H9 (cell line): Measurements from ENCODE around the gene ALOX12B. TPM values are rescaled to one million over a fixed set of nuclear protein-coding genes. Genes with fewer than 3 reads are reported as not detected.

Experiments used
- DNase-seq: peaks from one replicate; pipeline ENCODE4 v3.0.0-alpha.2; 2017
- H2AFZ ChIP-seq: one replicate; pipeline ENCODE4 v1.6.1; 2013; ENCODE audit warnings: mild to moderate bottlenecking, low read length, control low read depth, moderate library complexity
- H2AK5ac ChIP-seq: 2 replicates; pipeline ENCODE4 v1.6.1; 2013; ENCODE audit warnings: low read length, control low read depth, mixed read lengths; ENCODE audit not compliant: insufficient read length
- H2BK120ac ChIP-seq: one replicate; pipeline ENCODE4 v1.6.1; 2013; ENCODE audit warnings: low read depth, mild to moderate bottlenecking, low read length, control low read depth, inconsistent platforms; ENCODE audit not compliant: poor library complexity, severe bottlenecking
- H2BK12ac ChIP-seq: 2 replicates; pipeline ENCODE4 v1.6.1; 2013; ENCODE audit warnings: low read length, control low read depth, mixed read lengths, low read depth; ENCODE audit not compliant: insufficient read length
- H2BK15ac ChIP-seq: 2 replicates; pipeline ENCODE4 v1.6.1; 2013; ENCODE audit warnings: low read depth, low read length, control low read depth
- H2BK20ac ChIP-seq: one replicate; pipeline ENCODE4 v1.6.1; 2013; ENCODE audit warnings: low read depth, mild to moderate bottlenecking, low read length, control low read depth, inconsistent platforms; ENCODE audit not compliant: poor library complexity, severe bottlenecking
- H2BK5ac ChIP-seq: 2 replicates; pipeline ENCODE4 v1.6.1; 2013; ENCODE audit warnings: low read length, control low read depth, mixed read lengths; ENCODE audit not compliant: insufficient read length
- H3K14ac ChIP-seq: 2 replicates; pipeline ENCODE4 v1.6.1; 2013; ENCODE audit warnings: low read length, control low read depth; ENCODE audit not compliant: insufficient read depth
- H3K18ac ChIP-seq: 2 replicates; pipeline ENCODE4 v1.6.1; 2013; ENCODE audit warnings: low read depth, mild to moderate bottlenecking, mixed read lengths, low read length, control low read depth; ENCODE audit not compliant: insufficient read length
- H3K23ac ChIP-seq: 2 replicates; pipeline ENCODE4 v1.6.1; 2013; ENCODE audit warnings: low read length, control low read depth, mixed read lengths, low read depth; ENCODE audit not compliant: insufficient read length
- H3K23me2 ChIP-seq: 2 replicates; pipeline ENCODE4 v1.6.1; 2013; ENCODE audit warnings: low read depth, mild to moderate bottlenecking, mixed read lengths, low read length, control low read depth; ENCODE audit not compliant: insufficient read length, poor library complexity, severe bottlenecking
- H3K27ac ChIP-seq: 2 replicates; pipeline ENCODE4 v1.5.1; 2013; ENCODE audit warnings: low read length, control low read depth, mixed read lengths, low read depth; ENCODE audit not compliant: insufficient read length
- H3K27me3 ChIP-seq: 2 replicates; pipeline ENCODE4 v1.6.1; 2013; ENCODE audit warnings: low read length, control low read depth, inconsistent platforms; ENCODE audit not compliant: insufficient read depth
- H3K4ac ChIP-seq: 2 replicates; pipeline ENCODE4 v1.6.1; 2013; ENCODE audit warnings: low read depth, mild to moderate bottlenecking, control low read depth, inconsistent platforms, low read length, moderate library complexity
- H3K4me1 ChIP-seq: 2 replicates; pipeline ENCODE4 v1.6.1; 2013; ENCODE audit warnings: low read length, control low read depth, inconsistent platforms; ENCODE audit not compliant: insufficient read depth
- H3K4me2 ChIP-seq: 2 replicates; pipeline ENCODE4 v1.6.1; 2013; ENCODE audit warnings: low read length, control low read depth, mixed read lengths; ENCODE audit not compliant: insufficient read length, insufficient read depth
- H3K56ac ChIP-seq: 2 replicates; pipeline ENCODE4 v1.6.1; 2013; ENCODE audit warnings: low read depth, mild to moderate bottlenecking, mixed read lengths, low read length, control low read depth; ENCODE audit not compliant: insufficient read length
- H3K79me1 ChIP-seq: 2 replicates; pipeline ENCODE4 v1.6.1; 2013; ENCODE audit warnings: low read depth, mild to moderate bottlenecking, moderate library complexity, low read length, control low read depth, inconsistent platforms; ENCODE audit not compliant: insufficient read depth, poor library complexity, severe bottlenecking
- H3K79me2 ChIP-seq: 2 replicates; pipeline ENCODE4 v1.6.1; 2013; ENCODE audit warnings: low read length, control low read depth, inconsistent platforms; ENCODE audit not compliant: insufficient read depth
- H3K9ac ChIP-seq: 2 replicates; pipeline ENCODE4 v1.6.1; 2013; ENCODE audit warnings: low read length, control low read depth, mixed read lengths; ENCODE audit not compliant: insufficient read length; ENCODE audit errors: extremely low read depth
- H3K9me3 ChIP-seq: one replicate; pipeline ENCODE4 v1.6.1; 2013; ENCODE audit warnings: low read depth, low read length, inconsistent platforms; ENCODE audit not compliant: control insufficient read depth
- H3T11ph ChIP-seq: one replicate; pipeline ENCODE4 v1.6.1; 2013; ENCODE audit warnings: mild to moderate bottlenecking, low read length, control low read depth, inconsistent platforms
- H4K20me1 ChIP-seq: one replicate; pipeline ENCODE4 v1.6.1; 2013; ENCODE audit not compliant: control insufficient read depth, insufficient read length, insufficient read depth
- H4K5ac ChIP-seq: 2 replicates; pipeline ENCODE4 v1.6.1; 2013; ENCODE audit warnings: low read depth, mild to moderate bottlenecking, mixed read lengths, low read length, control low read depth; ENCODE audit not compliant: insufficient read length
- H4K8ac ChIP-seq: replicated peaks from 2 replicates; pipeline ENCODE4 v1.6.1; 2013; ENCODE audit warnings: low read length, control low read depth, mixed read lengths, low read depth; ENCODE audit not compliant: insufficient read length
- H4K91ac ChIP-seq: 2 replicates; pipeline ENCODE4 v1.6.1; 2013; ENCODE audit warnings: low read depth, mild to moderate bottlenecking, moderate library complexity, mixed read lengths, low read length, control low read depth; ENCODE audit not compliant: insufficient read length
- H3K27ac Mint-ChIP-seq, 3 experiments: 2 replicates in 2 of 3; 3 replicates in 1 of 3; pipeline ENCODE4 v1.8.0; 2020 to 2021; ENCODE audit warnings: mixed read lengths in 3 of 3, mild to moderate bottlenecking in 1 of 3, moderate library complexity in 1 of 3
- H3K27me3 Mint-ChIP-seq: 2 replicates; pipeline ENCODE4 v1.8.0; 2021; ENCODE audit warnings: low read depth, mild to moderate bottlenecking, moderate library complexity, mixed read lengths
- H3K36me3 Mint-ChIP-seq, 3 experiments: 2 replicates in 2 of 3; 3 replicates in 1 of 3; pipeline ENCODE4 v1.8.0; 2020 to 2021; ENCODE audit warnings: low read depth in 3 of 3, mixed read lengths in 3 of 3; ENCODE audit not compliant: insufficient read depth in 1 of 3
- H3K4me1 Mint-ChIP-seq, 2 experiments: 2 replicates each; pipeline ENCODE4 v1.8.0; 2020; ENCODE audit warnings: mixed read lengths in 2 of 2
- H3K4me3 Mint-ChIP-seq, 2 experiments: 2 replicates in 1 of 2; 3 replicates in 1 of 2; pipeline ENCODE4 v1.8.0; 2020 to 2021; ENCODE audit warnings: mild to moderate bottlenecking in 2 of 2, mixed read lengths in 2 of 2, moderate library complexity in 1 of 2
- H3K9me3 Mint-ChIP-seq, 2 experiments: 2 replicates in 1 of 2; 3 replicates in 1 of 2; pipeline ENCODE4 v1.8.0; 2020; ENCODE audit warnings: mild to moderate bottlenecking in 2 of 2, mixed read lengths in 2 of 2, moderate library complexity in 1 of 2
- CTCF ChIP-seq: fragments of 200-600 bp; sonication (generic); conservative IDR thresholded peaks from 3 replicates; pipeline ENCODE4 v1.8.0; 2021; ENCODE audit warnings: antibody characterized with exemption, mild to moderate bottlenecking
- whole genome bisulfite sequencing: extraction: QIAGEN DNeasy Blood & Tissue Kit; methylation state at CpG from one replicate; pipeline ENCODE4 v1.1.7; 2013; ENCODE audit warnings: missing lambda C conversion rate, low lambda C conversion rate, mixed read lengths; ENCODE audit not compliant: insufficient read length; ENCODE audit errors: extremely low coverage; 5-methylcytosine and 5-hydroxymethylcytosine counted together
- total RNA-seq: library from RNA; stranded (reverse); gene quantifications from 2 replicates; pipeline ENCODE4 v1.2.1, GENCODE V29; 2021

The ALOX12B gene
- total RNA-seq, 1 experiment from 2014 or later: 1.2 TPM

GRCh38 chr17:8084250-8084649, 3.3 kb downstream of the ALOX12B start:
- Mint-ChIP-seq H3K9me3 (no peaks in the 10 kb centered on the region; a peak in 1 of 5 replicates), H3K27ac (no peak overlapping the region), H3K36me3 (peaks cover 0 to 10% (median 0%) of the 10 kb centered on the region in 3 experiments; a peak in 1 of 7 replicates), H3K4me1 (peaks cover 12 to 15% of the 10 kb centered on the region in 2 experiments), H3K4me3 (peak overlapping the region in 1 of 2 experiments; percentile 50; a peak in 2 of 5 replicates), H3K27me3 (peaks cover 54% of the 10 kb centered on the region)
- Histone ChIP-seq H2BK15ac (no peak overlapping the region), H2BK5ac (no peak overlapping the region), H3K4me2 (no peak overlapping the region), H4K5ac (no peak overlapping the region), H3K56ac (no peak overlapping the region), H4K8ac (no peak overlapping the region), H3K4ac (no peak overlapping the region), H3K9ac (no peak overlapping the region), H3K79me2 (no peaks in the 10 kb centered on the region), H3K23ac (no peak overlapping the region), H2AFZ (no peak overlapping the region), H3K79me1 (no peaks in the 10 kb centered on the region), H3K18ac (no peak overlapping the region), H3K9me3 (no peaks in the 10 kb centered on the region), H3K23me2 (peaks cover 10% of the 10 kb centered on the region), H4K20me1 (no peaks in the 10 kb centered on the region), H3K14ac (no peak overlapping the region; the same call in 1 of the 2 replicates), H2AK5ac (no peak overlapping the region), H3K27ac (no peak overlapping the region), H4K91ac (no peak overlapping the region), H2BK20ac (no peak overlapping the region), H2BK12ac (no peak overlapping the region), H2BK120ac (no peak overlapping the region), H3K4me1 (no peaks in the 10 kb centered on the region; the same call in 1 of the 2 replicates), H3T11ph (no peak overlapping the region), H3K27me3 (no peaks in the 10 kb centered on the region; the same call in 1 of the 2 replicates)
- WGBS: no CpG with 5 or more reads among the region's 6 CpGs
- DNase-seq: no peak
- TF ChIP-seq CTCF: no peak
